Prostate gland (tissue), 2 donors: ENCODE data around the gene NEMP2. TPM values are rescaled to one million over a fixed set of nuclear protein-coding genes. Genes with fewer than 3 reads are reported as not detected.

Experiments
- DNase-seq: peaks from one replicate; pipeline ENCODE4 v3.0.0-alpha.2; 2019; ENCODE audit warnings: low spot score
- H3K27ac ChIP-seq, 2 donors: fragments of 200-600 bp; sonication (generic); 2 replicates each; pipeline ENCODE4 v1.5.1; 2017 to 2019
- H3K27me3 ChIP-seq: fragments of 200-600 bp; sonication (generic); replicated peaks from 2 replicates; pipeline ENCODE4 v1.5.1; 2019; ENCODE audit not compliant: insufficient read depth
- H3K36me3 ChIP-seq, 2 donors: fragments of 200-600 bp; sonication (generic); 1 replicate in 1 of 2; 2 replicates in 1 of 2; pipeline versions ENCODE4 v1.5.1 to v1.8.1; 2017 to 2019
- H3K4me1 ChIP-seq: fragments of 200-600 bp; sonication (generic); replicated peaks from 2 replicates; pipeline ENCODE4 v1.5.1; 2019
- H3K4me3 ChIP-seq, 2 donors: fragments of 200-600 bp; sonication (generic); 2 replicates each; pipeline ENCODE4 v1.5.1; 2017 to 2019
- H3K9me3 ChIP-seq: fragments of 200-600 bp; sonication (generic); 2 replicates; pipeline ENCODE4 v1.5.1; 2017
- CTCF ChIP-seq, 4 experiments: fragments of 200-600 bp in 2 of 4; fragments of 450-650 bp in 2 of 4; sonication (generic) in 2 of 4; IDR thresholded peaks; 1 replicate in 3 of 4; 2 replicates in 1 of 4; pipeline ENCODE4 v1.5.1; 2016 to 2019; ENCODE audit warnings: antibody characterized with exemption in 4 of 4, mild to moderate bottlenecking in 2 of 4, moderate library complexity in 2 of 4
- POLR2A ChIP-seq: fragments of 450-650 bp; IDR thresholded peaks from one replicate; pipeline ENCODE4 v1.6.1; 2016; ENCODE audit warnings: antibody characterized with exemption, mild to moderate bottlenecking
- POLR2AphosphoS5 ChIP-seq: sonication (generic); formaldehyde crosslinking; IDR thresholded peaks from one replicate; pipeline ENCODE4 v1.6.1; 2017; ENCODE audit warnings: antibody characterized with exemption
- WGBS: methylation state at CpG from one replicate; pipeline ENCODE4 v1.1.5; 2018; 5-methylcytosine and 5-hydroxymethylcytosine counted together
- intact Hi-C: fragments of 100-400 bp; cut with DNase I; formaldehyde crosslinking; loops from one replicate; pipeline ENCODE4 v1.14.2; 2022
- total RNA-seq, 2 donors: library from RNA; depleted of rRNA; stranded (reverse); fragments of >200 nt; gene quantifications; one replicate each; pipeline ENCODE4 v1.1.0, GENCODE V29; 2016

The NEMP2 gene
- total RNA-seq, 2 donors from 2014 or later = 4.6 to 14.0 TPM

- H3K27ac ChIP-seq = no peak overlapping the region
- intact Hi-C loops = no loop called here
Observed at GRCh38 chr2:190569994-190570755, 35.7 kb upstream of the NEMP2 start.

GRCh38 chr2:190564838-190565237, 30.3 kb upstream of the NEMP2 start:
- DNase-seq = no peak
- no peak overlapping the region for H3K27ac ChIP-seq
- no peak for TF ChIP-seq POLR2A
- no peak for TF ChIP-seq CTCF (IDR thresholded peaks at IDR 0.05)
- no peak for TF ChIP-seq POLR2AphosphoS5
- no peaks in the 10 kb centered on the region for H3K4me1 ChIP-seq
- no peaks in the 10 kb centered on the region for H3K9me3 ChIP-seq
- no peak overlapping the region for H3K4me3 ChIP-seq
- H3K27me3 ChIP-seq = no peaks in the 10 kb centered on the region
- WGBS = 90% methylated on average over 2 of the region's 2 CpGs
- intact Hi-C loops = no loop called here
- H3K36me3 ChIP-seq = no peaks in the 10 kb centered on the region

More at GRCh38 chr2:190569994-190570755, 35.7 kb upstream of the NEMP2 start:
- 76% methylated on average over 2 of the region's 2 CpGs for WGBS
- DNase-seq = no peak
- H3K4me1 ChIP-seq = no peaks in the 10 kb centered on the region
- H3K4me3 ChIP-seq = no peak overlapping the region
- no peaks in the 10 kb centered on the region for H3K27me3 ChIP-seq
- TF ChIP-seq CTCF (IDR thresholded peaks at IDR 0.05) (no peak), POLR2AphosphoS5 (no peak), POLR2A (no peak)
- H3K9me3 ChIP-seq = no peaks in the 10 kb centered on the region
- no peaks in the 10 kb centered on the region for H3K36me3 ChIP-seq

GRCh38 chr2:190563646-190564045, 29.1 kb upstream of the NEMP2 start:
- Histone ChIP-seq H3K4me1 (no peaks in the 10 kb centered on the region), H3K27ac (no peak overlapping the region), H3K9me3 (no peaks in the 10 kb centered on the region), H3K27me3 (no peaks in the 10 kb centered on the region), H3K4me3 (no peak overlapping the region), H3K36me3 (no peaks in the 10 kb centered on the region)
- intact Hi-C loops = no loop called here
- no peak for DNase-seq
- TF ChIP-seq POLR2AphosphoS5 = no peak
- TF ChIP-seq POLR2A = no peak
- TF ChIP-seq CTCF (IDR thresholded peaks at IDR 0.05) = no peak
- WGBS = 95% methylated on average over 2 of the region's 2 CpGs

GRCh38 chr2:190563109-190563508, 28.6 kb upstream of the NEMP2 start:
- WGBS = 79% methylated on average over 8 of the region's 8 CpGs
- intact Hi-C loops = no loop called here
- H3K9me3 ChIP-seq = no peaks in the 10 kb centered on the region
- H3K4me1 ChIP-seq = no peaks in the 10 kb centered on the region
- no peak overlapping the region for H3K27ac ChIP-seq
- no peaks in the 10 kb centered on the region for H3K36me3 ChIP-seq
- H3K4me3 ChIP-seq = no peak overlapping the region
- DNase-seq = no peak
- no peaks in the 10 kb centered on the region for H3K27me3 ChIP-seq
- TF ChIP-seq POLR2AphosphoS5 (no peak), POLR2A (no peak), CTCF (IDR thresholded peaks at IDR 0.05) (no peak)

- 41% methylated on average over 2 of the region's 2 CpGs for WGBS
- H3K4me3 ChIP-seq = no peak overlapping the region
- no peaks in the 10 kb centered on the region for H3K36me3 ChIP-seq
- H3K27me3 ChIP-seq = no peaks in the 10 kb centered on the region
- DNase-seq = no peak
- no peak overlapping the region for H3K27ac ChIP-seq
- no peaks in the 10 kb centered on the region for H3K4me1 ChIP-seq
- intact Hi-C loops = no loop called here
- TF ChIP-seq CTCF (IDR thresholded peaks at IDR 0.05) (no peak), POLR2A (no peak), POLR2AphosphoS5 (no peak)
- H3K9me3 ChIP-seq = no peaks in the 10 kb centered on the region
Observed at GRCh38 chr2:190562121-190562520, 27.6 kb upstream of the NEMP2 start.
